ENCODE results near the gene SLC6A20.

DNA sequence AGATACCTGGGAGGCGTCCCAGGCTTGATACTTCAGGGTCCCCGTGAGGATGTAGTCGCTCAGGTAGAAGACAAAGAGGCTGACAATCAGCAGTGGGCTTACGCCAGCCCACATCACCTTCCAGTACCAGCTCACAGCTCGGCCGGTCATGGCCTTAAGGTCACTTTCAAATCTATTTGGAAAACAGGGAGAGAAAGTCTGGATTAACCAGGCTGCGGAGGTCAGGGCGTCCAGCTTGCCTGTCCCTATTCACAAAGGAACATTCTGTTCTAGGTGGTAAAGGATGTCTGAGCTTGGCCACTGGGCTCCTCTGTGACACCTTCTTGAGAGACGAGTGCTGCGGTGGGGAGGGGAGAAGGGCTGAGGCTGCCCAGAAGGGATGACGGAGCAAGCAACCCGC is 36.5 kb downstream of the SLC6A20 start:
- TF ChIP-seq, protein P1, sequence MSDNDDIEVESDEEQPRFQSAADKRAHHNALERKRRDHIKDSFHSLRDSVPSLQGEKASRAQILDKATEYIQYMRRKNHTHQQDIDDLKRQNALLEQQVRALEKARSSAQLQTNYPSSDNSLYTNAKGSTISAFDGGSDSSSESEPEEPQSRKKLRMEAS (IDR thresholded peaks at IDR 0.05; ENCODE audit: low read depth, low read length) = no peak
- TF ChIP-seq POLR2A (IDR thresholded peaks at IDR 0.05; ENCODE audit: extremely low read depth, insufficient read length) = no peak
- TF ChIP-seq, protein P2, sequence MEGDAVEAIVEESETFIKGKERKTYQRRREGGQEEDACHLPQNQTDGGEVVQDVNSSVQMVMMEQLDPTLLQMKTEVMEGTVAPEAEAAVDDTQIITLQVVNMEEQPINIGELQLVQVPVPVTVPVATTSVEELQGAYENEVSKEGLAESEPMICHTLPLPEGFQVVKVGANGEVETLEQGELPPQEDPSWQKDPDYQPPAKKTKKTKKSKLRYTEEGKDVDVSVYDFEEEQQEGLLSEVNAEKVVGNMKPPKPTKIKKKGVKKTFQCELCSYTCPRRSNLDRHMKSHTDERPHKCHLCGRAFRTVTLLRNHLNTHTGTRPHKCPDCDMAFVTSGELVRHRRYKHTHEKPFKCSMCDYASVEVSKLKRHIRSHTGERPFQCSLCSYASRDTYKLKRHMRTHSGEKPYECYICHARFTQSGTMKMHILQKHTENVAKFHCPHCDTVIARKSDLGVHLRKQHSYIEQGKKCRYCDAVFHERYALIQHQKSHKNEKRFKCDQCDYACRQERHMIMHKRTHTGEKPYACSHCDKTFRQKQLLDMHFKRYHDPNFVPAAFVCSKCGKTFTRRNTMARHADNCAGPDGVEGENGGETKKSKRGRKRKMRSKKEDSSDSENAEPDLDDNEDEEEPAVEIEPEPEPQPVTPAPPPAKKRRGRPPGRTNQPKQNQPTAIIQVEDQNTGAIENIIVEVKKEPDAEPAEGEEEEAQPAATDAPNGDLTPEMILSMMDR (IDR thresholded peaks at IDR 0.05; ENCODE audit: low read depth, low read length) = no peak

All from NB4 (cell line).